RPMI7951 (cell line): ENCODE measurements around the gene GJB6. TPM values are rescaled to one million over a fixed set of nuclear protein-coding genes. Genes with fewer than 3 reads are reported as not detected.

Experiments used
- DNase-seq: peaks from one replicate; pipeline ENCODE4 v3.0.0-alpha.2; 2012; ENCODE audit warnings: low read depth
- total RNA-seq: library from RNA; depleted of rRNA; stranded (reverse); fragments of >200 nt; shearing (Covaris generic); gene quantifications from 2 replicates; pipeline ENCODE4 v1.2.3, GENCODE V29; 2014; rRNA removed

GJB6 gene
- total RNA-seq, 1 experiment from 2014 or later = not detected

DNA sequence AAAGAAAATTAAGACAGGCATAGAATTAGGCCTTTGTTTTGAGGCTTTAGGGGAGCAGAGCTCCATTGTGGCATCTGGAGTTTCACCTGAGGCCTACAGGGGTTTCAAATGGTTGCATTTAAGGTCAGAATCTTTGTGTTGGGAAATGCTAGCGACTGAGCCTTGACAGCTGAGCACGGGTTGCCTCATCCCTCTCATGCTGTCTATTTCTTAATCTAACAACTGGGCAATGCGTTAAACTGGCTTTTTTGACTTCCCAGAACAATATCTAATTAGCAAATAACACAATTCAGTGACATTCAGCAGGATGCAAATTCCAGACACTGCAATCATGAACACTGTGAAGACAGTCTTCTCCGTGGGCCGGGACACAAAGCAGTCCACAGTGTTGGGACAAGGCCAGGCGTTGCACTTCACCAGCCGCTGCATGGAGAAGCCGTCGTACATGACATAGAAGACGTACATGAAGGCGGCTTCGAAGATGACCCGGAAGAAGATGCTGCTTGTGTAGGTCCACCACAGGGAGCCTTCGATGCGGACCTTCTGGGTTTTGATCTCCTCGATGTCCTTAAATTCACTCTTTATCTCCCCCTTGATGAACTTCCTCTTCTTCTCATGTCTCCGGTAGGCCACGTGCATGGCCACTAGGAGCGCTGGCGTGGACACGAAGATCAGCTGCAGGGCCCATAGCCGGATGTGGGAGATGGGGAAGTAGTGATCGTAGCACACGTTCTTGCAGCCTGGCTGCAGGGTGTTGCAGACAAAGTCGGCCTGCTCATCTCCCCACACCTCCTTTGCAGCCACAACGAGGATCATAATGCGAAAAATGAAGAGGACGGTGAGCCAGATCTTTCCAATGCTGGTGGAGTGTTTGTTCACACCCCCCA, 43.2 kb downstream of the GJB6 start:
- DNase-seq = no peak

DNA sequence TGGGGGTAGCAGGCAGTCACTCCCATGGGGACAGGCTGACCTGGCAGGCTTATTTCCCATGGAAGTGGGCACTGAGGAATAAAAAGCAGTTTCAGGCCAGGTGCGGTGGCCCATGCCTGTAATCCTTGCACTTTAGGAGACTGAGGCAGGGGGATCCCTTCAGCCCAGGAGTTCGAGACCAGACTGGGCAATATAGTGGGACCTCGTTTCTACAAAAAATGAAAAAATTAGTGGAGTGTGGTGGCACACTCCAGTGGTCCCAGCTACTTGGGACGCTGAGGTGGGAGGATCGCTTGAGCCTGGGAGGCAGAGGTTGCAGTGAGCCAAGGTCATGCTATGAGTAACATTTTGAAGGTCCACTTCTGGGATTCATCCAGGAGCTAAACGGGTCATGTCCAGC, 45.3 kb downstream of the GJB6 start:
- DNase-seq = no peak

DNA sequence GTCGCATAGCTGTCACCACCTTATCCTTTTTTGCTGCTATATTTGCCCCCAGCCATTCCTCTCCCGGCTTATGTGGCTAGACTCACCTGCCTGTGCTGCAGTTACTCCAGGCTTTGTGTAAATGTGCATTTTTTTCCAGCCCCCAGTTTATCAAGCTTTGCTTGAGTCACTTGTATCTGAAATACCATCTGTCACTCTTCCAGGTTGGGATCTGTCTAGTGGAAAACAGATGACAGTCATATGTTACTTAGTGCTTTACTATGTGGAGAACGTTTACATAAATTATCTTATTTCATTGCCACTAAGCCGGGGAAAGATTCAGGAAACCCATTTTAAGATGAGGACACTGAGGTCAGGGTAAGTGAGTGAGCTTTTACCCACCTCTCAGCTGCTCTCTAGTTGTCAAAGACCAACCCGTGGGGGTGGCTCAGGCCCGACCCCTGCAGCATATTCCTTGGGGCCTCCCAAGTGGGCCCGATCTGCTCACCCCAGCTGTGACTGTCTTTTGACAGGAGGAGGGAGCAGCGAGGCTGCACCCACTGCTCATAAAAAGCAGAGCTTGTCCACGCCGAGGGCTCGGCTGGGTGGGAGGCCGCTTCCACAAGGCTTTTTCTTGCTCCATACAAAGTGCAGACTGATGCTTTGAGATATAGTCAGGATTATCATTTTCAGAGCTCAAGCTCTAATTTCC, 46.6 kb downstream of the GJB6 start:
- no peak for DNase-seq

DNA sequence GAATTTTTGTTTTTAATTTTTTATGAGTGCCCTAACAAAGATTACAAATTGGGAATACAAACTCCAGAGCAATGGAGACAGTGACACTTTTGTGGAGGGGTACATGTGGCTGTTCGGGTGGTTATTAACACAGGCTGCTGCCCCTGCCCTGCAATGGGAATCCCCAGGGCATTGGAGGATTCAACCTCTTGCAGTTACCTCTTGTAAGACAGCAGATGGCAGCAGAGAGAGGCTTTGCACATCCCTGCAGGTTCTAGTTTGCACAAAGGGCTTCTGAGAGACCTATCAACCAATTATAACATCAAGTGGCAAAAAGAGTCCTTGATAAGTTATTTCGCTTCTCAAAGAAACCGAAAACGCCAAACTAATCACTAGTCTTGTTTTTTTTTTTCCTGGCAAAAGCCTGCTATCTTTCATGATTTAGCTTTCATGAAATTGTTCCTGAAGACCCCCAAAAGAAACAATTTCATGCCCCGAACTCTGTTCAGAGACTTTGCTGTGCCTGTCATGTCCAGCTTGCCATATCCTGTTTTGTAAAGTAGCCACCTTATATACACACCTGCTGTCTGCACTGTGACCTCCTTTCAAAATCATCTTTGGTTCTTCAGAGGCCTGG, 49.8 kb downstream of the GJB6 start:
- peak; percentile 61 for DNase-seq

DNA sequence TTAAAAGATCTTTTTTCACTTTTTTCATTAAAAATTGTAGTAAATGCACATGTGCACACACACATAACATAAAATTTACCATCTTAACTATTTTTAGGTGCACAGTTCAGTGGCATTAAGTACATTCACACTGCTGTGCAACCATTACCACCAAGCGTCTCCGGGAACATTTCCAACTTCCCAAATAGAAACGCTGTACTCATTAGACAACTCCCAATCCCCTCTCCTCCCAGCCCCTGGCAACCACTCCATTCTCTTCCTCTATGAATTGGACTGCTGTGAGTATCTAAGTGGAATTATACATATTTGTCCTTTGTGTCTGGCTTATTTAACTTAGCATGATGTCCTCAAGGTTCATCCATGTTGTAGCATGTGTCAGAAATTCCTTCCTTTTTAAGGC, 50.9 kb downstream of the GJB6 start:
- no peak for DNase-seq

DNA sequence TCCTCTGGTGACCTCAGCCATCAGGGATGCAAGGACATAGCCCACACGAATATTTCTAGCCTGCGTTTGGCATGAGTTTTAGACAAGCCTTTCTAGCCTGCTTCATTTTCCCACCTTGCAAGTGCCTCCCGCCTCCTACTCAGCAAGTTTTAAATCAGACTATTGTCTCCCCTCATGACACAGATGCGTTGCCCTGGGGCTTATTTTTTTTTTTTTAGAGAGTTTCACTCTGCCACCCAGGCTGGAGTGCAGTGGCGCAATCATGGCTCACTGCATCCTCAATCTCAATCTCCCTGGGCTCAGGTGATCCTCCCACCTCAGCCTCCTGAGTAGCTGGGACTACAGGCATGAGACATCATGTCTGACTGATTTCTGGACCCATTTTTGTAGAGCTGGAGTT, 54.0 kb downstream of the GJB6 start:
- no peak for DNase-seq

DNA sequence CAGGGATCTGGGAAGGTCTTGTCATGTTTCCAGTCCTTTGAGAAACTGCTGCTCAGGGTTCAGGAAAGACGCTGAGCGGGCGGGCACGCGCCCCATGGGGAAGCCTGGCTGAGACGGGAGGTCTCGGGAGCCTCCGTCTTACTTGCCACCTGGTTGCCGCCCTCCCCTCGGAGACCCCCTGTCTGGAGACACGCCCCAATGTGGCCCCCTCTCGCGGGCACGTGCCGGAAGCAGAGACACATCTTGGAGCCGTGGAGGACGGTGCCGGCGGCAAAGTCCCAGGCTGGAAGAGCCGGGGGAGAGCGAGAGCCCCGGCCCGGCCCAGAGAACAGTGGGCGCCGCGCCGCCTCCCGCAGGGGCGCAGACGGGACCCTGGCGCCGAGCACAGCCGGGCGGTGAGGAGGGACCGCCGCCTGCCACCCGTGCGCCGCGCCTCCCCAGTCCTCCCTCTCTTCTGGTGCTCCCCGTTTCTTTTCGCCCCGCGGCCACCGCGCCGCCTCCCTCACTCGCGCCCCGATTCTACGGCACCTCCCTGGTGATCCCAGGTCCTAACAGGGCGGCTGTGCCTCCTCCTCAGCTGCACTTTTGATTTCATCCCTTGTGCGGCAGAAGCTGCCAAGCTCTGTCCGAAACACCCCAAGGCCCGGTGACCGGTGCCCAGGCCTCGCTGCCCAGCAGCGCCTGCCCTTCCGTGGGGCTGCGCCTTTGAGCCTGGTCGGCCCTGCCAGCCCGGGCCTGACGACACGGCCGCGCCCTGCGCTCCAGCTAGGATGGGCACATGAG, 54.9 kb downstream of the GJB6 start:
- DNase-seq = no peak

DNA sequence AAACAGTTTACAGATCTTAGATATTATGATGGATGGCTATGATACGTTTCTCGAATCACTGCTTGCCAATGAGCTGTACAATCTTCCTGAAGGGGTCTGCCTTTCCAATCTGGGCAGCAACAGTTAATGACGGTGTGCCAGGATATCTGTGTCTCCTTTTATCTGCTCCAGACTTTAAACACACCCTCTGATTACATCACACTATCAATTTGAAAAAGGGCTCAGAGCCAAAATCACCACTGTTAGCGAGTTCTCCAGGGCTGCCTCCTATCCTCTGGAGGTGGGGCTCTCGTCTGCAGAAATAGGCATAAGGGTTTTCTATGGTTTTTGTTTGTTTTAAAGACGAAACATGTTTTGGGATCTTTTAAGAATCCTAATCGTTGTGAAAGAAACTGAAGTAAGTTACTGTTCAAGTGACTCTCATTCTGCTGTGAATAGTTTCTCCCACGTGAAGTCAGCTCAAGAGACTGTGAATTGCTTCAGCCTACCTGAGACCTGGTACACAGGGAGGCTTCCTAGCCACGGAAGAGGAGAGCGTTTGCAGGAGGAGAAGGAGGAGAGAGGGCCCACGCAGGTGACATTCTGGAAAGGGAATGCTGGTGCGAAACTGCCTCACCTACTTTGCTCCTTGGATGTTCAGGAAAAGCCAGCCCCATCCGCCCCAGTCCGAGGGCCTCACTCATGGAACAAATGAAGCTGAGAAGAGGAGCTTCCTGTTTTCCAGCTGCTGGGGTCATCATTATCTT, 56.0 kb downstream of the GJB6 start:
- DNase-seq = no peak

DNA sequence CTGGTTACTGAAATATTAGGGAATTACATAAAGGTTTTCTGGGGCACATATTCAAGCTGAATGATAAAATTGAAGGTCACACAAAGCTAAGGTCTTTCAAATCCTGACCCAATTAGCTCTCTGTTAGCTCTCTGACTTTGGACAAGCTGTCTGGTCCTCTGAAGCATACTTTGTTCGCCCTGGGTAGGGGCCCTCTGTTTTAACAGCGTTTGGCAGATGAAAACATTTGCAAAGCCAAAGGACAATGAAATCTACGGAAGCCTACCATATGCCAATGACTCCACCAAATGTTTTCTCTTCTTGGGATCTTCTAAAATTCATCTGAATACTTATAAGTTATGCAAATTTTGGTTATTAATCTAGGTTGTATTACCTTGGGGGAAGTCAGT, 56.7 kb downstream of the GJB6 start:
- no peak for DNase-seq

DNA sequence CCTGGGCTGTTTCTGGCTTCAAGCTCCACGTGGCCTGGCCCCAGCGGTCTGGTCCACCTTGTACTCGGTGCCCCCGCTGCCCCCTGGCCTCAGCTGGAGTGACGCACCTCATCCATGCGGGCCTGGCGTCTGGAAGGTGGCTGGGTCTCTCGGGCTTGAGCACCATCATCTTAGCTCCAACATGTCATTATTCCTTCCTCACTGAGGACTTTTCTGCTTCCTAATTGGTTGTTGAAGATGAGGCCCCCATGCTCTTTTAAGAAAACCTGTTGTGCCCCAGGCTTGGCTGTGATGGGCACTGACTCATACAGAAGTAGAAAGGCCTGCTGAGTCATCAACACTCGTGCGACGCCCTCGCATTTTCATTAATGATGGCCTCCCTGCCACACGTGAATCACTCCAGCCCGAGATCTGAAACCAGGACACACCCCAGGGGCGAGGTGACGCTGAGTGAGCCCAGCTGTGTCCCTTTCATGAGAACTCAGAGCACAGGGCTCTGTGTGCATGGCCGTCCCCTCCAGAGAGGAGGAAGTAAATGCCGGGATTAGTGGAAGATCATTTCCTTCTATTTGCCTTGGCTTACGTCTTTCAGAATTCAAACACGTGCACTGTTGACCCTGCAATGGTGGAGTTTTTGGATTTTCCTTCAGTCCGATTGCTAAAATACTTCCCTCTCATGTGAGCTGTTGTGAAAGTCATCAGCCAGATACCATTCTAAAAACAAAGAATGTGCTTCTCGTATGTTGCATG, 57.3 kb downstream of the GJB6 start:
- DNase-seq = peak; percentile 97

DNA sequence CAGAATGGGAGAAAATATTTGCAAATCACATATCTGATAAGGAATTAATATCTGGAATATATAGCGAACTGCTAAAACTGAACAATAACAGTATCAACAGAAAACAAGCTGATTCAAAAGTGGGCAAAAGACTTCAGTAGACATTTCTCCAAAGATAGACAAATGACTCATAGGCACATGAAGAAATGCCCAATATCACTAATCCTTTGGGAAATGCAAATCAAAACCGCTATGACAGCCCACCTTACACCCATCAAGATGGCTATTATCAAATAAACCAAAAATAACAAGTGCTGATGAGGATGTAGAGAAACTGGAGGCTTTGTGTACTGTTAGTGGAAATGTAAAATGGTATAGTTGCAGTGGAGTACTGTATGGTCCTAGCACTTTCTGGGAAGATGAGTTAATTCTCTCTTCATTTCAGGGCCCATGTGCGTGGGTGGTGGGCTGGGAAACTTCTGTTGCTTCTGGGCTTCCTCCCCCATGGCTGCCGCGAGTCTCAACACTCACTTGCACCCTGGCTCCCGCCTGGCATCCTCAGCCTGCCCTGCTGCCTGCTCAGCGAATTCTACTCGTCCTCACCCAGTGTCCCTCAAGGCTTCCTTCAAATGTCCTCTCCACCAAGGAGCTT, 58.9 kb downstream of the GJB6 start:
- no peak for DNase-seq

Other genes with a start within 250 kb of the GJB6 start
- 0.98 and 1.1 TPM in 2 replicates for gene GJA3, start 71.3 kb downstream of the GJB6 start, total RNA-seq
- 0.59 and 0.72 TPM in 2 replicates for gene GJB2, start 39.4 kb downstream of the GJB6 start, total RNA-seq